ENCODE data around the gene PCDHAC1. TPM values are rescaled to one million over a fixed set of nuclear protein-coding genes. Genes with fewer than 3 reads are reported as not detected.

The PCDHAC1 gene
- total RNA-seq, 2 donors from 2014 or later, result 1.1 to 3.9 TPM

- TF ChIP-seq POLR2AphosphoS5 (IDR thresholded peaks at IDR 0.05), result no peak
- TF ChIP-seq POLR2A (IDR thresholded peaks at IDR 0.05), result no peak
- TF ChIP-seq CTCF (IDR thresholded peaks at IDR 0.05), result no peak
- DNase-seq (ENCODE audit: low spot score), result no peak
- WGBS, result 59% methylated on average over 3 of the region's 3 CpGs
- no peak overlapping the region for H3K27ac ChIP-seq
- no peak overlapping the region for H3K4me3 ChIP-seq
- H3K9me3 ChIP-seq, result no peaks in the 10 kb centered on the region
- H3K4me1 ChIP-seq (replicated peaks), result no peaks in the 10 kb centered on the region
- H3K36me3 ChIP-seq, result no peaks in the 10 kb centered on the region
- intact Hi-C loops (cut with DNase I), result no loop called here
- no peaks in the 10 kb centered on the region for H3K27me3 ChIP-seq (replicated peaks; ENCODE audit: insufficient read depth)
These were observed 50.9 kb downstream of the PCDHAC1 start for GRCh38 chr5:140977003-140977402.

- 63% methylated on average over 2 of the region's 2 CpGs for WGBS
- intact Hi-C loops (cut with DNase I), result no loop called here
- TF ChIP-seq POLR2A (IDR thresholded peaks at IDR 0.05) (no peak), POLR2AphosphoS5 (IDR thresholded peaks at IDR 0.05) (no peak), CTCF (IDR thresholded peaks at IDR 0.05) (no peak)
These were observed 52.2 kb downstream of the PCDHAC1 start for GRCh38 chr5:140978260-140978659.

GRCh38 chr5:140978983-140979382 is 52.9 kb downstream of the PCDHAC1 start:
- no peaks in the 10 kb centered on the region for H3K27me3 ChIP-seq (replicated peaks; ENCODE audit: insufficient read depth)
- H3K27ac ChIP-seq, result no peak overlapping the region
- 62% methylated on average over 1 of the region's 1 CpG for WGBS
- intact Hi-C loops (cut with DNase I), result no loop called here
- H3K36me3 ChIP-seq, result no peaks in the 10 kb centered on the region
- TF ChIP-seq POLR2A (IDR thresholded peaks at IDR 0.05) (no peak), CTCF (IDR thresholded peaks at IDR 0.05) (no peak), POLR2AphosphoS5 (IDR thresholded peaks at IDR 0.05) (no peak)
- H3K4me3 ChIP-seq, result no peak overlapping the region
- no peaks in the 10 kb centered on the region for H3K9me3 ChIP-seq
- H3K4me1 ChIP-seq (replicated peaks), result no peaks in the 10 kb centered on the region
- DNase-seq (ENCODE audit: low spot score), result no peak

More at GRCh38 chr5:140978260-140978659, 52.2 kb downstream of the PCDHAC1 start:
- no peaks in the 10 kb centered on the region for H3K27me3 ChIP-seq (replicated peaks; ENCODE audit: insufficient read depth)
- no peak for DNase-seq (ENCODE audit: low spot score)
- no peaks in the 10 kb centered on the region for H3K4me1 ChIP-seq (replicated peaks)
- no peak overlapping the region for H3K27ac ChIP-seq
- H3K4me3 ChIP-seq, result no peak overlapping the region
- H3K36me3 ChIP-seq, result no peaks in the 10 kb centered on the region
- H3K9me3 ChIP-seq, result no peaks in the 10 kb centered on the region

Small RNA genes lying within 50 kb of the gene (small RNA-seq; reads per million reads assigned to genes)
- gene AC010223.1, result 0 reads per million in 2 donors

Other genes starting within 250 kb of the PCDHAC1 start
- gene HARS1, start 234.9 kb upstream of the PCDHAC1 start, total RNA-seq, result 10 to 100 TPM; 37.3 to 54.3 TPM
- gene HARS2, start 234.8 kb upstream of the PCDHAC1 start, total RNA-seq, result 10 to 100 TPM; 23.9 to 28.1 TPM
- 10 to 100 TPM; 26.0 to 36.8 TPM for gene ZMAT2, start 225.9 kb upstream of the PCDHAC1 start, total RNA-seq
- under 1 TPM in 1 of 2 donors, not detected in 1; 0.85 TPM for gene PCDHA1, start 140.2 kb upstream of the PCDHAC1 start, total RNA-seq
- under 1 TPM in 1 of 2 donors, not detected in 1; 0.80 TPM for gene PCDHA2, start 131.4 kb upstream of the PCDHAC1 start, total RNA-seq
- 1 to 10 TPM in 1 of 2 donors, under 1 TPM in 1; 0.09 to 1.0 TPM for gene PCDHA3, start 125.2 kb upstream of the PCDHAC1 start, total RNA-seq
- 1 to 10 TPM; 2.3 to 2.4 TPM for gene PCDHA4, start 119.2 kb upstream of the PCDHAC1 start, total RNA-seq
- under 1 TPM in 1 of 2 donors, not detected in 1; 0.14 TPM for gene PCDHA5, start 104.7 kb upstream of the PCDHAC1 start, total RNA-seq
- gene PCDHA6, start 98.3 kb upstream of the PCDHAC1 start, total RNA-seq, result 1 to 10 TPM; 1.9 to 2.2 TPM
- under 1 TPM; 0.23 to 0.46 TPM for gene PCDHA7, start 92.0 kb upstream of the PCDHAC1 start, total RNA-seq
- gene PCDHA8, start 85.1 kb upstream of the PCDHAC1 start, total RNA-seq, result under 1 TPM; 0.17 to 0.36 TPM
- gene PCDHA9, start 77.9 kb upstream of the PCDHAC1 start, total RNA-seq, result under 1 TPM; 0.14 to 0.51 TPM
- 1 to 10 TPM; 1.0 to 2.2 TPM for gene PCDHA10, start 70.4 kb upstream of the PCDHAC1 start, total RNA-seq
- gene PCDHA11, start 57.3 kb upstream of the PCDHAC1 start, total RNA-seq, result 1 to 10 TPM in 1 of 2 donors, under 1 TPM in 1; 0.85 to 1.5 TPM
- under 1 TPM; 0.40 to 0.50 TPM for gene PCDHA12, start 51.0 kb upstream of the PCDHAC1 start, total RNA-seq
- gene PCDHA13, start 44.2 kb upstream of the PCDHAC1 start, total RNA-seq, result 1 to 10 TPM; 1.3 to 1.5 TPM
- 10 to 100 TPM in 1 of 2 donors, 1 to 10 TPM in 1; 6.8 to 11.6 TPM for gene PCDHAC2, start 40.2 kb downstream of the PCDHAC1 start, total RNA-seq
- not detected for gene PCDHB1, start 125.1 kb downstream of the PCDHAC1 start, total RNA-seq
- gene PCDHB2, start 168.3 kb downstream of the PCDHAC1 start, total RNA-seq, result 10 to 100 TPM; 12.6 to 23.0 TPM
- 1 to 10 TPM; 2.5 to 6.5 TPM for gene PCDHB3, start 174.2 kb downstream of the PCDHAC1 start, total RNA-seq
- 1 to 10 TPM; 1.4 to 1.7 TPM for gene PCDHB4, start 195.5 kb downstream of the PCDHAC1 start, total RNA-seq
- gene PCDHB5, start 208.9 kb downstream of the PCDHAC1 start, total RNA-seq, result 10 to 100 TPM in 1 of 2 donors, 1 to 10 TPM in 1; 5.3 to 11.3 TPM
- 1 to 10 TPM in 1 of 2 donors, under 1 TPM in 1; 0.87 to 2.6 TPM for gene PCDHB6, start 223.8 kb downstream of the PCDHAC1 start, total RNA-seq
- 1 to 10 TPM; 1.2 to 1.9 TPM for gene PCDHB7, start 246.3 kb downstream of the PCDHAC1 start, total RNA-seq

Data from prostate gland (tissue), 2 donors.